ENCODE results near the gene MPHOSPH9. TPM values are rescaled to one million over a fixed set of nuclear protein-coding genes. Genes with fewer than 3 reads are reported as not detected.

MPHOSPH9 gene
- total RNA-seq, 1 experiment from 2014 or later: 60.5 TPM

DNA sequence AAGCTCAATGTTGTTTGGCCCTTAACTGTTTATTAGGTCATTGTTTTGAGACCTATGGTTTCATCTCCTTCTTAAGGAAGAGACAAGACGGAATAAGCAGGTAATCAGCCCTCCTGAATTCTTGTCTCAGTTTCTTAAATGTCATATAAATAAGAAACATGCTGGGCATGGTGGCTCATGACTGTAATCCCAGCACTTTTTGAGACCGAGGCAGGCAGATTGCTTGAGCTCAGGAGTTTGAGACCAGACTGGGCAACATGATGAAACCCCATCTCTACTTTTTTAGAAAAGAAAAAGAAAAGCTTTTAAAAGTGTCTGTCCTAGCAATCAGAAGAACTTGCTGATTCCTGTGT is 5.4 kb upstream of the MPHOSPH9 start:
- Histone ChIP-seq H3K14ac (ENCODE audit: insufficient read depth, low read length) (no peak overlapping the region), H2AFZ (ENCODE audit: low read length) (no peak overlapping the region), H3K4me1 (ENCODE audit: insufficient read depth, low read length) (no peaks in the 10 kb centered on the region), H3K23ac (ENCODE audit: insufficient read length, low read depth, low read length) (no peak overlapping the region), H3K79me1 (ENCODE audit: insufficient read depth, low read depth, low read length, poor library complexity, severe bottlenecking) (peaks cover 3% of the 10 kb centered on the region), H2BK5ac (ENCODE audit: insufficient read length, low read length) (no peak overlapping the region), H4K5ac (ENCODE audit: insufficient read length, low read depth, low read length) (no peak overlapping the region), H3K9me3 (ENCODE audit: control insufficient read depth, low read depth, low read length) (no peaks in the 10 kb centered on the region), H3K4ac (ENCODE audit: low read depth, low read length) (no peak overlapping the region), H3K9ac (ENCODE audit: extremely low read depth, insufficient read length, low read length) (no peak overlapping the region), H4K8ac (replicated peaks; ENCODE audit: insufficient read length, low read depth, low read length) (no peak overlapping the region), H2BK120ac (ENCODE audit: low read depth, low read length, poor library complexity, severe bottlenecking) (no peak overlapping the region), H3K4me2 (ENCODE audit: insufficient read depth, insufficient read length, low read length) (no peak overlapping the region), H4K91ac (ENCODE audit: insufficient read length, low read depth, low read length) (no peak overlapping the region), H3K23me2 (ENCODE audit: insufficient read length, low read depth, low read length, poor library complexity, severe bottlenecking) (peaks cover 3% of the 10 kb centered on the region), H4K20me1 (ENCODE audit: control insufficient read depth, insufficient read depth, insufficient read length) (no peaks in the 10 kb centered on the region), H3K18ac (ENCODE audit: insufficient read length, low read depth, low read length) (no peak overlapping the region), H2AK5ac (ENCODE audit: insufficient read length, low read length) (no peak overlapping the region), H2BK20ac (ENCODE audit: low read depth, low read length, poor library complexity, severe bottlenecking) (no peak overlapping the region), H3K27me3 (ENCODE audit: insufficient read depth, low read length) (no peaks in the 10 kb centered on the region), H2BK12ac (ENCODE audit: insufficient read length, low read depth, low read length) (no peak overlapping the region), H3T11ph (ENCODE audit: low read length) (no peak overlapping the region), H2BK15ac (ENCODE audit: low read depth, low read length) (no peak overlapping the region), H3K79me2 (ENCODE audit: insufficient read depth, low read length) (peaks cover 2% of the 10 kb centered on the region; the same call in 1 of the 2 replicates), H3K27ac (ENCODE audit: insufficient read length, low read depth, low read length) (no peak overlapping the region), H3K56ac (ENCODE audit: insufficient read length, low read depth, low read length) (no peak overlapping the region)
- no peaks in the 10 kb centered on the region; a peak in 1 of 5 replicates for H3K9me3 Mint-ChIP-seq
- H3K27ac Mint-ChIP-seq: no peak overlapping the region
- TF ChIP-seq, protein P1, sequence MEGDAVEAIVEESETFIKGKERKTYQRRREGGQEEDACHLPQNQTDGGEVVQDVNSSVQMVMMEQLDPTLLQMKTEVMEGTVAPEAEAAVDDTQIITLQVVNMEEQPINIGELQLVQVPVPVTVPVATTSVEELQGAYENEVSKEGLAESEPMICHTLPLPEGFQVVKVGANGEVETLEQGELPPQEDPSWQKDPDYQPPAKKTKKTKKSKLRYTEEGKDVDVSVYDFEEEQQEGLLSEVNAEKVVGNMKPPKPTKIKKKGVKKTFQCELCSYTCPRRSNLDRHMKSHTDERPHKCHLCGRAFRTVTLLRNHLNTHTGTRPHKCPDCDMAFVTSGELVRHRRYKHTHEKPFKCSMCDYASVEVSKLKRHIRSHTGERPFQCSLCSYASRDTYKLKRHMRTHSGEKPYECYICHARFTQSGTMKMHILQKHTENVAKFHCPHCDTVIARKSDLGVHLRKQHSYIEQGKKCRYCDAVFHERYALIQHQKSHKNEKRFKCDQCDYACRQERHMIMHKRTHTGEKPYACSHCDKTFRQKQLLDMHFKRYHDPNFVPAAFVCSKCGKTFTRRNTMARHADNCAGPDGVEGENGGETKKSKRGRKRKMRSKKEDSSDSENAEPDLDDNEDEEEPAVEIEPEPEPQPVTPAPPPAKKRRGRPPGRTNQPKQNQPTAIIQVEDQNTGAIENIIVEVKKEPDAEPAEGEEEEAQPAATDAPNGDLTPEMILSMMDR (conservative IDR thresholded peaks at IDR 0.05): no peak; the same call in 2 of the 3 replicates
- peaks cover 15 to 50% (median 44%) of the 10 kb centered on the region in 3 experiments; a peak in 6 of 7 replicates for H3K36me3 Mint-ChIP-seq (ENCODE audit: insufficient read depth in 1 of 3, low read depth in 3 of 3)
- DNase-seq: no peak
- H3K4me3 Mint-ChIP-seq: no peak overlapping the region
- no peaks in the 10 kb centered on the region for H3K27me3 Mint-ChIP-seq (ENCODE audit: low read depth)
- no CpG with 5 or more reads among the region's 2 CpGs for WGBS (ENCODE audit: extremely low coverage, insufficient read length, low lambda C conversion rate)
- peaks cover 12 to 15% of the 10 kb centered on the region in 2 experiments for H3K4me1 Mint-ChIP-seq
